K562 (cell line): ENCODE results near the gene TMEM131. TPM values are rescaled to one million over a fixed set of nuclear protein-coding genes. Genes with fewer than 3 reads are reported as not detected.
A peak's percentile ranks its signal among the peaks of the same experiment; 100 is the strongest.

Experiments used
- ATAC-seq: fragments of 200-7000 bp; cut with Tn5 transposase; 3 replicates; pipeline ENCODE4 v1.9.1; 2020; ENCODE audit warnings: moderate library complexity
- BruUV-seq: library from RNA; stranded (reverse); fragments of 400-500 nt; replicated peaks from 2 replicates; lab custom pipeline; 2021; lab: Mats Ljungman, UMichigan
- CTCF ChIA-PET: fragments of 300-600 bp; formaldehyde crosslinking; extraction: SDS; loops from one replicate; lab custom pipeline; 2021; ENCODE audit warnings: low intra/inter-chr PET ratio; lab: Yijun Ruan, JAX
- POLR2A ChIA-PET: fragments of 300-600, 350-650 bp; sonication (Branson Sonifier 250); formaldehyde crosslinking; extraction: SDS; loops from one replicate; lab custom pipeline; 2021; ENCODE audit warnings: antibody characterized with exemption, inconsistent platforms; lab: Yijun Ruan, JAX
- DNase-seq, 4 experiments: peaks; one replicate each; pipeline versions ENCODE4 v3.0.0 to v3.0.0-alpha.2; 2011 to 2018; ENCODE audit warnings: low spot score in 3 of 4, mixed read lengths in 3 of 4; ENCODE audit errors: extremely low read depth in 1 of 4
- FAIRE-seq: peaks from 2 replicates; lab custom pipeline; 2011; peaks lifted over from hg19 to GRCh38; lab: Jason Lieb, UNC
- H2AFZ ChIP-seq: 2 replicates; pipeline ENCODE4 v1.6.0; 2011; ENCODE audit warnings: low read depth, low read length, control low read depth, inconsistent platforms
- H3K27ac ChIP-seq: fragments of 200-600 bp; 3 replicates; pipeline ENCODE4 v1.8.0; 2011; ENCODE audit warnings: low read depth, mild to moderate bottlenecking, control low read depth, inconsistent platforms, low read length, moderate library complexity, mixed read lengths; ENCODE audit errors: extremely low read depth
- H3K27me3 ChIP-seq, 2 experiments: fragments of 300-600 bp in 1 of 2; 2 replicates in 1 of 2; 3 replicates in 1 of 2; pipeline versions ENCODE4 v1.6.0 to v1.8.0; 2011; ENCODE audit warnings: inconsistent platforms in 2 of 2, low read length in 2 of 2, mild to moderate bottlenecking in 1 of 2, mixed read lengths in 1 of 2, moderate library complexity in 1 of 2; ENCODE audit not compliant: control insufficient read depth in 2 of 2, insufficient read depth in 2 of 2
- H3K36me3 ChIP-seq: fragments of 300-600 bp; 3 replicates; pipeline ENCODE4 v1.8.0; 2011; ENCODE audit warnings: mild to moderate bottlenecking, low read length, inconsistent platforms; ENCODE audit not compliant: control insufficient read depth, insufficient read depth
- H3K4me1 ChIP-seq, 2 experiments: fragments of 200-600 bp in 1 of 2; replicated peaks in 1 of 2; 2 replicates in 1 of 2; 3 replicates in 1 of 2; pipeline versions ENCODE4 v1.5.1 to v1.8.0; 2011; ENCODE audit warnings: inconsistent platforms in 2 of 2, low read length in 2 of 2, mild to moderate bottlenecking in 1 of 2, mixed read lengths in 1 of 2, moderate library complexity in 1 of 2; ENCODE audit not compliant: control insufficient read depth in 2 of 2, insufficient read depth in 2 of 2
- H3K4me2 ChIP-seq: 2 replicates; pipeline ENCODE4 v1.6.1; 2011; ENCODE audit warnings: low read length, control low read depth, inconsistent platforms, mixed read lengths; ENCODE audit not compliant: insufficient read depth
- H3K4me3 ChIP-seq: fragments of 200-600 bp; sonication (generic), shearing (Covaris generic); 2 replicates; pipeline ENCODE4 v1.5.1; 2016; ENCODE audit warnings: control low read depth, inconsistent platforms
- H3K79me2 ChIP-seq: fragments of 200-600 bp; 3 replicates; pipeline ENCODE4 v1.8.0; 2011; ENCODE audit warnings: low read length, inconsistent platforms; ENCODE audit not compliant: control insufficient read depth, insufficient read depth
- H3K9ac ChIP-seq, 2 experiments: 2 replicates each; pipeline versions ENCODE4 v1.6.0 to v1.6.1; 2011; ENCODE audit warnings: low read depth in 2 of 2, low read length in 2 of 2, control low read depth in 1 of 2, inconsistent platforms in 1 of 2, mild to moderate bottlenecking in 1 of 2, mixed read lengths in 1 of 2; ENCODE audit not compliant: insufficient read depth in 1 of 2
- H3K9me1 ChIP-seq: one replicate; pipeline ENCODE4 v1.6.0; 2011; ENCODE audit warnings: inconsistent platforms, mild to moderate bottlenecking, low read length, moderate library complexity; ENCODE audit not compliant: control insufficient read depth, insufficient read depth
- H3K9me3 ChIP-seq: replicated peaks from 2 replicates; pipeline ENCODE4 v1.5.1; 2011; ENCODE audit warnings: low read depth, low read length, inconsistent platforms; ENCODE audit not compliant: control insufficient read depth, insufficient read depth
- H4K20me1 ChIP-seq: replicated peaks from 2 replicates; pipeline ENCODE4 v1.6.1; 2011; ENCODE audit warnings: low read length, inconsistent platforms, mixed read lengths; ENCODE audit not compliant: control insufficient read depth, insufficient read depth
- EHMT2 ChIP-seq: fragments of 450-650 bp; IDR thresholded peaks from 2 replicates; pipeline ENCODE4 v1.6.1; 2018; ENCODE audit warnings: antibody characterized with exemption
- PHF8 ChIP-seq: fragments of 200-600 bp; sonication (generic); IDR thresholded peaks from 2 replicates; pipeline ENCODE4 v1.6.1; 2012; ENCODE audit warnings: mixed run types, mild to moderate bottlenecking, inconsistent platforms, low read length, moderate library complexity, borderline replicate concordance
- RBBP5 ChIP-seq: fragments of 200-600 bp; sonication (generic); IDR thresholded peaks from 2 replicates; pipeline ENCODE4 v1.6.1; 2012; ENCODE audit warnings: borderline replicate concordance, mild to moderate bottlenecking, low read length, control low read depth, inconsistent platforms; ENCODE audit not compliant: insufficient read depth, poor library complexity, severe bottlenecking
- RBM14 ChIP-seq: fragments of 200-400 bp; formaldehyde crosslinking; IDR thresholded peaks from 2 replicates; pipeline ENCODE4 v1.6.1; 2018; ENCODE audit warnings: low read depth, mild to moderate bottlenecking, low read length, moderate library complexity, borderline replicate concordance; ENCODE audit not compliant: insufficient read depth
- SAFB2 ChIP-seq: fragments of 200-400 bp; formaldehyde crosslinking; IDR thresholded peaks from 2 replicates; pipeline ENCODE4 v1.6.1; 2018; ENCODE audit warnings: borderline replicate concordance, low read length, low read depth, moderate library complexity; ENCODE audit not compliant: severe bottlenecking
- ZKSCAN1 ChIP-seq: fragments of 150-350 bp; IDR thresholded peaks from 2 replicates; pipeline ENCODE4 v1.6.1; 2016; ENCODE audit warnings: low read depth, low read length
- ZNF133 ChIP-seq: fragments of 250-450 bp; sonication (Bioruptor Pico); IDR thresholded peaks from 2 replicates; pipeline ENCODE4 v1.4.0; 2020; ENCODE audit warnings: mild to moderate bottlenecking
- ZNF146 ChIP-seq: IDR thresholded peaks from one replicate; pipeline ENCODE4 v1.6.1; 2018; ENCODE audit warnings: missing compliant biosample characterization; ENCODE audit not compliant: unreplicated experiment
- ZNF395 ChIP-seq: fragments of 200-800 bp; sonication (Bioruptor generic); IDR thresholded peaks from 2 replicates; pipeline ENCODE4 v1.6.1; 2017; ENCODE audit warnings: missing genetic modification characterization, missing compliant biosample characterization
- WGBS: fragments of 100-300 bp; shearing (Covaris generic); methylation state at CpG from one replicate; pipeline ENCODE4 v1.1.6; 2016; ENCODE audit warnings: low coverage, mixed read lengths; ENCODE audit not compliant: insufficient coverage; ENCODE audit errors: missing lambda C conversion rate; 5-methylcytosine and 5-hydroxymethylcytosine counted together
- in situ Hi-C: fragments of 300-500 bp; cut with MboI; formaldehyde crosslinking; loops from 4 replicates; pipeline ENCODE4 v1.15.0; 2018; ENCODE audit warnings: inconsistent platforms, mixed read lengths
- intact Hi-C: fragments of 100-400 bp; cut with micrococcal nuclease; formaldehyde crosslinking; loops from 2 replicates; pipeline ENCODE4 v1.14.2; 2022
- polyA plus RNA-seq, 8 experiments: library from polyadenylated mRNA; depleted of rRNA in 4 of 8; stranded (reverse) in 5 of 8; unstranded in 3 of 8; fragments of >200 nt; fragmentation: Nextera tagmentation in 2 of 8; fragmentation: Illumina TruSeq in 1 of 8; extraction: Ambion mirVana in 2 of 8; extraction: Trizol in 1 of 8; gene quantifications; 2 replicates each; pipeline versions ENCODE4 v1.2.1 to v1.2.3, GENCODE V29; 2011 to 2014; ENCODE audit warnings: inconsistent platforms in 1 of 8, missing spikeins in 1 of 8
- total RNA-seq, 7 experiments: library from RNA; depleted of rRNA in 6 of 7; stranded (reverse); fragments of >200 nt in 6 of 7; fragmentation: Illumina TruSeq in 2 of 7; extraction: Trizol in 2 of 7; gene quantifications; 2 replicates each; pipeline versions ENCODE4 v1.2.1 to v1.2.3, GENCODE V29; 2011 to 2021; ENCODE audit warnings: low replicate concordance in 1 of 7

TMEM131 gene
- total and polyA plus RNA-seq, 9 of the 15 experiments (the other 6 are each of a cell fraction or from before 2014, with no cell fraction given): 2.5 to 21.1 (median 12.4) TPM

- 11% methylated on average over 19 of the region's 20 CpGs for WGBS
- Histone ChIP-seq H3K9me1 (no peaks in the 10 kb centered on the region), H3K4me1 (peaks cover 0 to 21% of the 10 kb centered on the region in 2 experiments; a peak in 2 of 5 replicates), H3K27me3 (peaks cover 11 to 71% of the 10 kb centered on the region in 2 experiments; a peak in 3 of 5 replicates), H3K9ac (no peak overlapping the region), H3K36me3 (no peaks in the 10 kb centered on the region), H3K79me2 (no peaks in the 10 kb centered on the region), H3K4me2 (no peak overlapping the region), H3K9me3 (no peaks in the 10 kb centered on the region), H2AFZ (no peak overlapping the region), H3K4me3 (no peak overlapping the region), H4K20me1 (no peaks in the 10 kb centered on the region), H3K27ac (no peak overlapping the region)
- no peak for TF ChIP-seq PHF8
- TF ChIP-seq RBBP5: no peak
- no peak for TF ChIP-seq SAFB2
- TF ChIP-seq EHMT2: no peak
- no peak for TF ChIP-seq ZNF395
- peak; percentile 78 for TF ChIP-seq ZKSCAN1
- no peak for TF ChIP-seq ZNF146 (CRISPR knock-in tag)
- no peak for TF ChIP-seq RBM14
- no peak for TF ChIP-seq ZNF133 (CRISPR knock-in tag)
- no peak for DNase-seq
- no peak for FAIRE-seq
- CTCF ChIA-PET: no interaction called here
- ATAC-seq: no peak
- no TSS peak for BruUV-seq
- intact Hi-C loops (no loop called here), in situ Hi-C loops (no loop called here)
- POLR2A ChIA-PET: interaction anchor here (0.9 kb wide), 1 partner anchor 9 kb away, joined by 4 read pairs; no protein-coding TSS in a partner anchor
These were observed 262.3 kb downstream of the TMEM131 start for GRCh38 chr2:97733341-97734035.
